ENCODE data around the gene ERFE. TPM values are rescaled to one million over a fixed set of nuclear protein-coding genes. Genes with fewer than 3 reads are reported as not detected.

ERFE gene
- polyA plus RNA-seq, 1 of the 3 experiments (the other 2 are of a cell fraction), result 1.3 TPM

DNA sequence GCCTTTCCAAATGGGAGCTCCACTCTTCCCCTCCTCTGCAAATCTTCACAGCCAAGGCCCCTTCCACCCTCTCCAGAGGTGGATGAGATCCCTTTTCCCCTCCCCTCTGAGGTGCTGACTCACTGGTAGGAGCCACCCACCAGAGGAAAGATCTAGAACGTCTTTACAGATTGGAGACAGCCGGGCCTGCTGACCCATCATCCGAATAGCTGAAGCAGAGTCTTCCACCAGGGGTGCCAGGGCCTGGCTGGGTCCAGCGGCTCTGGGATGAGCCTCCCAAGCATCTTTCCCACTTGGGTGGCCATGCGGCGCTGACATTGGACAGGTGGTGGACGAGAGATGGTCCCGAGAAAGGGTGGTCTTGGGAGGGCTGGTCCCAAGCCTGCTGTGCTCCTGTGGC is 9.0 kb downstream of the ERFE start:
- Histone ChIP-seq H3K9ac (no peak overlapping the region), H4K20me1 (ENCODE audit: insufficient read depth) (no peaks in the 10 kb centered on the region), H3K27me3 (ENCODE audit: insufficient read depth) (no peaks in the 10 kb centered on the region), H3K79me2 (ENCODE audit: insufficient read depth) (no peaks in the 10 kb centered on the region), H3K27ac (ENCODE audit: low read depth in 2 of 2, low read length in 1 of 2) (peak overlapping the region in 1 of 2 experiments; percentile 96; a peak in 1 of 4 replicates), H3K9me2 (no peaks in the 10 kb centered on the region), H3K36me3 (replicated peaks in 1 of 2; ENCODE audit: control insufficient read depth in 1 of 2, insufficient read depth in 2 of 2, low read length in 1 of 2) (peaks cover 0 to 36% of the 10 kb centered on the region in 2 experiments), H3K4me3 (ENCODE audit: low read depth in 2 of 2, low read length in 1 of 2) (no peak overlapping the region), H2AFZ (ENCODE audit: low read depth) (no peak overlapping the region), H3F3A (replicated peaks; ENCODE audit: insufficient read depth) (peaks cover 29% of the 10 kb centered on the region), H3K9me3 (no peaks in the 10 kb centered on the region), H3K4me1 (ENCODE audit: control insufficient read depth in 1 of 2, insufficient read depth in 2 of 2, low read depth in 1 of 2, low read length in 1 of 2) (peaks cover 0 to 25% of the 10 kb centered on the region in 2 experiments; a peak in 3 of 4 replicates), H3K4me2 (no peak overlapping the region)
- whole genome bisulfite sequencing (ENCODE audit: low lambda C conversion rate), result 96% methylated on average over 4 of the region's 8 CpGs
- CTCF ChIA-PET, result interaction anchor here (1.0 to 1.1 kb wide), 3 partner anchors 9 to 309 kb away, joined by 3 to 4 read pairs (median 3); no protein-coding TSS in a partner anchor
- TF ChIP-seq, protein P1, sequence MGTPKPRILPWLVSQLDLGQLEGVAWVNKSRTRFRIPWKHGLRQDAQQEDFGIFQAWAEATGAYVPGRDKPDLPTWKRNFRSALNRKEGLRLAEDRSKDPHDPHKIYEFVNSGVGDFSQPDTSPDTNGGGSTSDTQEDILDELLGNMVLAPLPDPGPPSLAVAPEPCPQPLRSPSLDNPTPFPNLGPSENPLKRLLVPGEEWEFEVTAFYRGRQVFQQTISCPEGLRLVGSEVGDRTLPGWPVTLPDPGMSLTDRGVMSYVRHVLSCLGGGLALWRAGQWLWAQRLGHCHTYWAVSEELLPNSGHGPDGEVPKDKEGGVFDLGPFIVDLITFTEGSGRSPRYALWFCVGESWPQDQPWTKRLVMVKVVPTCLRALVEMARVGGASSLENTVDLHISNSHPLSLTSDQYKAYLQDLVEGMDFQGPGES (IDR thresholded peaks at IDR 0.05; ENCODE audit: low read depth, low read length), result no peak
- TF ChIP-seq TEAD4 (IDR thresholded peaks at IDR 0.05; ENCODE audit: borderline replicate concordance, insufficient read depth), result no peak
- no peak for TF ChIP-seq GABPA (IDR thresholded peaks at IDR 0.05; ENCODE audit: low read depth)
- no peak for TF ChIP-seq ELF1 (IDR thresholded peaks at IDR 0.05)
- no peak for TF ChIP-seq RXRA (IDR thresholded peaks at IDR 0.05; ENCODE audit: borderline replicate concordance, low read depth)
- TF ChIP-seq, protein P2, sequence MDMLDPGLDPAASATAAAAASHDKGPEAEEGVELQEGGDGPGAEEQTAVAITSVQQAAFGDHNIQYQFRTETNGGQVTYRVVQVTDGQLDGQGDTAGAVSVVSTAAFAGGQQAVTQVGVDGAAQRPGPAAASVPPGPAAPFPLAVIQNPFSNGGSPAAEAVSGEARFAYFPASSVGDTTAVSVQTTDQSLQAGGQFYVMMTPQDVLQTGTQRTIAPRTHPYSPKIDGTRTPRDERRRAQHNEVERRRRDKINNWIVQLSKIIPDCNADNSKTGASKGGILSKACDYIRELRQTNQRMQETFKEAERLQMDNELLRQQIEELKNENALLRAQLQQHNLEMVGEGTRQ (IDR thresholded peaks at IDR 0.05; ENCODE audit: borderline replicate concordance, low read depth, low read length), result no peak
- TF ChIP-seq, protein P3, sequence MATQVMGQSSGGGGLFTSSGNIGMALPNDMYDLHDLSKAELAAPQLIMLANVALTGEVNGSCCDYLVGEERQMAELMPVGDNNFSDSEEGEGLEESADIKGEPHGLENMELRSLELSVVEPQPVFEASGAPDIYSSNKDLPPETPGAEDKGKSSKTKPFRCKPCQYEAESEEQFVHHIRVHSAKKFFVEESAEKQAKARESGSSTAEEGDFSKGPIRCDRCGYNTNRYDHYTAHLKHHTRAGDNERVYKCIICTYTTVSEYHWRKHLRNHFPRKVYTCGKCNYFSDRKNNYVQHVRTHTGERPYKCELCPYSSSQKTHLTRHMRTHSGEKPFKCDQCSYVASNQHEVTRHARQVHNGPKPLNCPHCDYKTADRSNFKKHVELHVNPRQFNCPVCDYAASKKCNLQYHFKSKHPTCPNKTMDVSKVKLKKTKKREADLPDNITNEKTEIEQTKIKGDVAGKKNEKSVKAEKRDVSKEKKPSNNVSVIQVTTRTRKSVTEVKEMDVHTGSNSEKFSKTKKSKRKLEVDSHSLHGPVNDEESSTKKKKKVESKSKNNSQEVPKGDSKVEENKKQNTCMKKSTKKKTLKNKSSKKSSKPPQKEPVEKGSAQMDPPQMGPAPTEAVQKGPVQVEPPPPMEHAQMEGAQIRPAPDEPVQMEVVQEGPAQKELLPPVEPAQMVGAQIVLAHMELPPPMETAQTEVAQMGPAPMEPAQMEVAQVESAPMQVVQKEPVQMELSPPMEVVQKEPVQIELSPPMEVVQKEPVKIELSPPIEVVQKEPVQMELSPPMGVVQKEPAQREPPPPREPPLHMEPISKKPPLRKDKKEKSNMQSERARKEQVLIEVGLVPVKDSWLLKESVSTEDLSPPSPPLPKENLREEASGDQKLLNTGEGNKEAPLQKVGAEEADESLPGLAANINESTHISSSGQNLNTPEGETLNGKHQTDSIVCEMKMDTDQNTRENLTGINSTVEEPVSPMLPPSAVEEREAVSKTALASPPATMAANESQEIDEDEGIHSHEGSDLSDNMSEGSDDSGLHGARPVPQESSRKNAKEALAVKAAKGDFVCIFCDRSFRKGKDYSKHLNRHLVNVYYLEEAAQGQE (IDR thresholded peaks at IDR 0.05; ENCODE audit: low read depth, low read length), result no peak
- TF ChIP-seq, protein P4, sequence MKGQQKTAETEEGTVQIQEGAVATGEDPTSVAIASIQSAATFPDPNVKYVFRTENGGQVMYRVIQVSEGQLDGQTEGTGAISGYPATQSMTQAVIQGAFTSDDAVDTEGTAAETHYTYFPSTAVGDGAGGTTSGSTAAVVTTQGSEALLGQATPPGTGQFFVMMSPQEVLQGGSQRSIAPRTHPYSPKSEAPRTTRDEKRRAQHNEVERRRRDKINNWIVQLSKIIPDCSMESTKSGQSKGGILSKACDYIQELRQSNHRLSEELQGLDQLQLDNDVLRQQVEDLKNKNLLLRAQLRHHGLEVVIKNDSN (IDR thresholded peaks at IDR 0.05; ENCODE audit: borderline replicate concordance, low read depth), result no peak
- TF ChIP-seq YY1 (IDR thresholded peaks at IDR 0.05; ENCODE audit: low read depth), result no peak
- TF ChIP-seq CHD2 (IDR thresholded peaks at IDR 0.05; ENCODE audit: low read length, partially characterized antibody), result no peak
- TF ChIP-seq FOXM1 (IDR thresholded peaks at IDR 0.05; ENCODE audit: low read depth), result no peak
- no peak for TF ChIP-seq FOSL2 (IDR thresholded peaks at IDR 0.05; ENCODE audit: borderline replicate concordance, low read depth)
- no peak for TF ChIP-seq MXI1 (IDR thresholded peaks at IDR 0.05; ENCODE audit: low read depth, low read length)
- peak; percentile 19 for DNase-seq
- POLR2A ChIA-PET, result interaction anchor here (0.8 kb wide), 1 partner anchor 9 kb away, joined by 3 read pairs; no protein-coding TSS in a partner anchor
